GM12878 (cell line): ENCODE data around the gene TRIM8. TPM values are rescaled to one million over a fixed set of nuclear protein-coding genes. Genes with fewer than 3 reads are reported as not detected.

Source experiments
- ATAC-seq: fragments of 200-7000 bp; cut with Tn5 transposase; 3 replicates; pipeline ENCODE4 v1.9.1; 2020; ENCODE audit warnings: mild to moderate bottlenecking, moderate library complexity
- BruUV-seq: library from RNA; stranded (reverse); fragments of 400-500 nt; replicated peaks from 2 replicates; lab custom pipeline; 2021; lab: Mats Ljungman, UMichigan
- CTCF ChIA-PET: fragments of 300-600 bp; sonication (Branson Sonifier 250); formaldehyde crosslinking; extraction: SDS; loops from one replicate; lab custom pipeline; 2021; ENCODE audit warnings: inconsistent platforms; lab: Yijun Ruan, JAX
- POLR2A ChIA-PET: fragments of 350-600 bp; formaldehyde crosslinking; extraction: SDS; loops from one replicate; lab custom pipeline; 2021; ENCODE audit warnings: inconsistent platforms; lab: Charles Lee
- RAD21 ChIA-PET: fragments of 300-600 bp; sonication (Branson Sonifier 250); formaldehyde crosslinking; loops from one replicate; lab custom pipeline; 2023; ENCODE audit warnings: antibody characterized with exemption; ENCODE audit not compliant: unreplicated experiment; lab: Charles Lee
- SMC1A ChIA-PET: fragments of 300-600 bp; sonication (Branson Sonifier 250); formaldehyde crosslinking; loops from one replicate; lab custom pipeline; 2023; ENCODE audit not compliant: unreplicated experiment, uncharacterized antibody; lab: Charles Lee
- DNase-seq: peaks from one replicate; pipeline ENCODE4 v3.0.0-alpha.2; 2011; ENCODE audit warnings: low read depth, low spot score
- FAIRE-seq: peaks from 3 replicates; lab custom pipeline; 2011; peaks lifted over from hg19 to GRCh38; lab: Jason Lieb, UNC
- H2AFZ ChIP-seq: 2 replicates; pipeline ENCODE4 v1.6.0; 2011; ENCODE audit warnings: low read depth, low read length, control low read depth; ENCODE audit not compliant: control insufficient read depth
- H3K27ac ChIP-seq: 2 replicates; pipeline ENCODE4 v1.5.1; 2011; ENCODE audit warnings: control low read depth; ENCODE audit not compliant: control insufficient read depth, insufficient read depth
- H3K27me3 ChIP-seq, 2 experiments: replicated peaks in 1 of 2; 2 replicates each; pipeline versions ENCODE4 v1.6.0 to v1.6.1; 2011; ENCODE audit warnings: low read length in 1 of 2; ENCODE audit not compliant: control insufficient read depth in 2 of 2, insufficient read depth in 2 of 2
- H3K36me3 ChIP-seq, 2 experiments: 2 replicates each; pipeline ENCODE4 v1.5.1; 2011; ENCODE audit warnings: low read length in 1 of 2; ENCODE audit not compliant: control insufficient read depth in 2 of 2, insufficient read depth in 2 of 2
- H3K4me1 ChIP-seq: 2 replicates; pipeline ENCODE4 v1.6.1; 2011; ENCODE audit warnings: mild to moderate bottlenecking, low read length, moderate library complexity, mixed read lengths; ENCODE audit not compliant: control insufficient read depth, insufficient read depth
- H3K4me2 ChIP-seq: 2 replicates; pipeline ENCODE4 v1.6.0; 2011; ENCODE audit warnings: control low read depth; ENCODE audit not compliant: control insufficient read depth, insufficient read depth
- H3K4me3 ChIP-seq: fragments of 200-600 bp; sonication (generic); 2 replicates; pipeline ENCODE4 v1.5.1; 2016
- H3K79me2 ChIP-seq: 2 replicates; pipeline ENCODE4 v1.6.0; 2011; ENCODE audit warnings: low read length; ENCODE audit not compliant: control insufficient read depth, insufficient read depth
- H3K9ac ChIP-seq: 2 replicates; pipeline ENCODE4 v1.8.0; 2011; ENCODE audit warnings: low read length, control low read depth, mixed read lengths; ENCODE audit not compliant: control insufficient read depth, insufficient read depth
- H3K9me3 ChIP-seq: replicated peaks from 3 replicates; pipeline ENCODE4 v1.5.1; 2011; ENCODE audit warnings: mild to moderate bottlenecking, low read length; ENCODE audit not compliant: control insufficient read depth, insufficient read depth
- H4K20me1 ChIP-seq: 2 replicates; pipeline ENCODE4 v1.6.0; 2011; ENCODE audit not compliant: control insufficient read depth, insufficient read depth
- CBX3 ChIP-seq: fragments of 200-600 bp; sonication (generic); IDR thresholded peaks from 2 replicates; pipeline ENCODE4 v1.6.1; 2016; ENCODE audit warnings: low read depth, borderline replicate concordance
- E2F4 ChIP-seq: IDR thresholded peaks from 2 replicates; pipeline ENCODE4 v1.6.1; 2012; ENCODE audit warnings: low read depth, low read length, improper control_type of control experiment
- HDGF ChIP-seq: fragments of 450-650 bp; IDR thresholded peaks from 2 replicates; pipeline ENCODE4 v1.6.1; 2016; ENCODE audit warnings: antibody characterized with exemption
- LARP7 ChIP-seq: fragments of 450-650 bp; IDR thresholded peaks from 2 replicates; pipeline ENCODE4 v1.6.1; 2017; ENCODE audit warnings: mild to moderate bottlenecking
- MXI1 ChIP-seq: fragments of 150-350 bp; IDR thresholded peaks from 2 replicates; pipeline ENCODE4 v1.6.1; 2011; ENCODE audit warnings: low read depth, mild to moderate bottlenecking, inconsistent platforms, low read length, improper control_type of control experiment
- NR2C1 ChIP-seq: fragments of 450-650 bp; IDR thresholded peaks from 2 replicates; pipeline ENCODE4 v1.6.1; 2017; ENCODE audit warnings: antibody characterized with exemption, mild to moderate bottlenecking, moderate library complexity
- PAX8 ChIP-seq: fragments of 450-650 bp; IDR thresholded peaks from 2 replicates; pipeline ENCODE4 v1.6.1; 2017; ENCODE audit warnings: mild to moderate bottlenecking, moderate library complexity
- POLR2AphosphoS5 ChIP-seq: IDR thresholded peaks from 2 replicates; pipeline ENCODE4 v1.6.1; 2011; ENCODE audit warnings: mild to moderate bottlenecking, low read length, inconsistent platforms
- RBBP5 ChIP-seq: fragments of 200-600 bp; sonication (generic); conservative IDR thresholded peaks from 2 replicates; pipeline ENCODE4 v1.6.1; 2016
- SUZ12 ChIP-seq: fragments of 200-600 bp; sonication (generic); IDR thresholded peaks from one replicate; pipeline ENCODE4 v1.6.1; 2018; ENCODE audit warnings: antibody characterized with exemption, mild to moderate bottlenecking; ENCODE audit not compliant: unreplicated experiment
- TAF1 ChIP-seq: IDR thresholded peaks from 2 replicates; pipeline ENCODE4 v1.6.1; 2011; ENCODE audit warnings: mild to moderate bottlenecking, low read depth, low read length, borderline replicate concordance
- WRNIP1 ChIP-seq: IDR thresholded peaks from 2 replicates; pipeline ENCODE4 v1.6.1; 2011; ENCODE audit warnings: low read depth, low read length, improper control_type of control experiment, borderline replicate concordance
- ZBTB33 ChIP-seq: fragments of 450-650 bp; IDR thresholded peaks from 2 replicates; pipeline ENCODE4 v1.6.1; 2017; ENCODE audit warnings: mild to moderate bottlenecking
- WGBS: methylation state at CpG from one replicate; pipeline ENCODE4 v1.1.6; 2016; ENCODE audit warnings: low lambda C conversion rate; ENCODE audit not compliant: insufficient replicate concordance, insufficient coverage; ENCODE audit errors: missing lambda C conversion rate; 5-methylcytosine and 5-hydroxymethylcytosine counted together
- in situ Hi-C: fragments of 300-500 bp; cut with MboI; formaldehyde crosslinking; loops from 9 replicates; pipeline ENCODE4 v1.14.3; 2018; ENCODE audit warnings: mixed read lengths
- intact Hi-C: fragments of 100-400 bp; cut with micrococcal nuclease; formaldehyde crosslinking; loops from one replicate; pipeline ENCODE4 v1.14.2; 2022; ENCODE audit not compliant: unreplicated experiment
- polyA plus RNA-seq, 11 experiments: library from polyadenylated mRNA; depleted of rRNA in 4 of 11; unstranded in 6 of 11; stranded (reverse) in 5 of 11; fragments of >200 nt; fragmentation: Nextera tagmentation in 4 of 11; fragmentation: Illumina TruSeq in 1 of 11; extraction: Ambion mirVana in 4 of 11; extraction: Trizol in 1 of 11; gene quantifications; 1 replicate in 1 of 11; 2 replicates in 10 of 11; pipeline versions ENCODE4 v1.2.1 to v1.2.3, GENCODE V29; 2011 to 2016; ENCODE audit warnings: inconsistent platforms in 2 of 11, missing spikeins in 2 of 11, low read depth in 1 of 11
- total RNA-seq, 4 experiments: library from RNA; depleted of rRNA in 3 of 4; stranded (reverse); fragments of >200 nt in 3 of 4; fragmentation: Illumina TruSeq in 1 of 4; extraction: Trizol in 1 of 4; gene quantifications; 2 replicates each; pipeline versions ENCODE4 v1.2.1 to v1.2.3, GENCODE V29; 2013 to 2021
- TF ChIP-seq, protein P1 (sequence below): fragments of 450-650 bp; IDR thresholded peaks from 2 replicates; pipeline ENCODE4 v1.6.1; 2017; ENCODE audit warnings: borderline replicate concordance

The TRIM8 gene
- total and polyA plus RNA-seq, 10 of the 15 experiments (the other 5 are each of a cell fraction or from before 2014, with no cell fraction given) = 7.9 to 53.2 (median 24.6) TPM

DNA sequence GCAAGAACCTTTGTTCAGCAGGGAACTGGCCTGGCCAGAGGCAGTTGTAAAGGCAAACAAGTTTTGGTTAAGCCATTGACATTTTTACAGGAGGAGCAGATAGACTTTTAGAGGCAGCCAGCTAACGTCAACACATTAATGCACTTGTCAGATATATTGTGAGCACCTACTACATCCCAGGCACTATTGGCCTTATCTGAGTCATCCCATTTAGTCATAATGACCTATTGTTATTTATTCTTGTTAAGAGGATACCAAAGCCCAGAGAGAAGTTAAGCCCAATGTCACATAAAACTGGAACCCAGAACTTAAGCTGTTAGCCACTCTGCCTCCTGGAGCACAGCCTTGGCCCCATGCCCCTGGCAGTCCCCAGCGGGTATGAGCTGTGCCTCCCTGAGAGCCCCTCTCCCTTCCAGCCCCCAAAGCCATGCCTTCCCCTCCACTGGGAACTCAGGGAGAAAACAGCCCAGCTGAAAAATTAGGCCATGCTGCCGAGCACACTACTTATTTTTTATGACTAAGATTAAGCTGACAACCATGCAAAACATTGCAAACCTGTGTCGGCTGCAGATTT lies 32.7 kb upstream of the TRIM8 start:
- H2AFZ ChIP-seq = no peak overlapping the region
- FAIRE-seq (no peak), DNase-seq (no peak), ATAC-seq (no peak)
- H3K36me3 ChIP-seq = no peaks in the 10 kb centered on the region; a peak in 1 of 4 replicates
- TF ChIP-seq HDGF = no peak
- no peak for TF ChIP-seq NR2C1
- in situ Hi-C loops = no loop called here
- no peak overlapping the region for H3K4me2 ChIP-seq
- ChIA-PET RAD21 (interaction anchor here (0.9 kb wide), 1 partner anchor 20 kb away, joined by 3 read pairs; no protein-coding TSS in a partner anchor), POLR2A (interaction anchor here (0.6 to 1.5 kb wide), 3 partner anchors 33 to 699 kb away, joined by 3 read pairs; partner anchors contain the start of gene TRIM8), SMC1A (interaction anchor here (0.6 to 1.5 kb wide), 4 partner anchors 9 to 55 kb away, joined by 3 read pairs; no protein-coding TSS in a partner anchor), CTCF (interaction anchor here (1.0 kb wide), 1 partner anchor 21 kb away, joined by 3 read pairs; no protein-coding TSS in a partner anchor)
- BruUV-seq = no TSS peak
- 85% methylated on average over 4 of the region's 4 CpGs for whole genome bisulfite sequencing
- H3K9me3 ChIP-seq = no peaks in the 10 kb centered on the region
- H3K27ac ChIP-seq = no peak overlapping the region
- H3K79me2 ChIP-seq = no peaks in the 10 kb centered on the region
- intact Hi-C loops = no loop called here
- peaks cover 8% of the 10 kb centered on the region for H3K4me1 ChIP-seq
- no peak overlapping the region for H3K4me3 ChIP-seq
- H4K20me1 ChIP-seq = 0 out of 2 replicates have a peak, but pooled peaks cover 2% of the 10 kb centered on the region
- no peak overlapping the region for H3K9ac ChIP-seq
- no peaks in the 10 kb centered on the region for H3K27me3 ChIP-seq

DNA sequence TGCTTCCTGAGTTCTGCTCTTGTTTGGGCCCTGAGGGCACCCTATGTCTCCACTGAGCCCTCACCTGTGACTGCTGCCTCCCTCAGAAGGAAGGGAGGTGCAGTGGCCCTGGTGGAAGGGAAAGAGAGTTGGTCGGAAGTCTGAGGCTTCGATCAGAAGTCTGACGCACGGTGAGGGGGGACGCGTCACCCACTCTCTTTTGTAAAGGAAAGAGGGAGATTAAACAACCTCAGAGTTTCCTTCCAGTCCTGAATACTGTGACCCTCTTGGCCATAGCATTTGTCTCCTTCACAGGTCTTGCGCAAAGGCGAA lies 31.4 kb upstream of the TRIM8 start:
- Histone ChIP-seq H3K36me3 (peaks cover 2 to 5% of the 10 kb centered on the region in 2 experiments; a peak in 3 of 4 replicates), H3K9ac (no peak overlapping the region), H3K79me2 (no peaks in the 10 kb centered on the region), H2AFZ (no peak overlapping the region), H3K27ac (no peak overlapping the region), H3K4me1 (peaks cover 8% of the 10 kb centered on the region), H3K27me3 (no peaks in the 10 kb centered on the region), H4K20me1 (0 out of 2 replicates have a peak, but pooled peaks cover 2% of the 10 kb centered on the region), H3K4me3 (no peak overlapping the region), H3K4me2 (no peak overlapping the region), H3K9me3 (no peaks in the 10 kb centered on the region)
- intact Hi-C loops (no loop called here), in situ Hi-C loops (no loop called here)
- WGBS = 90% methylated on average over 8 of the region's 8 CpGs
- CTCF ChIA-PET = interaction anchor here (1.4 kb wide), 1 partner anchor 29 kb away, joined by 4 read pairs; no protein-coding TSS in a partner anchor
- no TSS peak for BruUV-seq
- SMC1A ChIA-PET = interaction anchor here (1.0 to 1.6 kb wide), 2 partner anchors 13 to 31 kb away, joined by 3 read pairs; no protein-coding TSS in a partner anchor
- FAIRE-seq = no peak
- POLR2A ChIA-PET = no interaction called here
- RAD21 ChIA-PET = no interaction called here
- DNase-seq = no peak
- no peak for ATAC-seq
- TF ChIP-seq CBX3 = no peak
- no peak for TF ChIP-seq E2F4
- TF ChIP-seq, protein P1, sequence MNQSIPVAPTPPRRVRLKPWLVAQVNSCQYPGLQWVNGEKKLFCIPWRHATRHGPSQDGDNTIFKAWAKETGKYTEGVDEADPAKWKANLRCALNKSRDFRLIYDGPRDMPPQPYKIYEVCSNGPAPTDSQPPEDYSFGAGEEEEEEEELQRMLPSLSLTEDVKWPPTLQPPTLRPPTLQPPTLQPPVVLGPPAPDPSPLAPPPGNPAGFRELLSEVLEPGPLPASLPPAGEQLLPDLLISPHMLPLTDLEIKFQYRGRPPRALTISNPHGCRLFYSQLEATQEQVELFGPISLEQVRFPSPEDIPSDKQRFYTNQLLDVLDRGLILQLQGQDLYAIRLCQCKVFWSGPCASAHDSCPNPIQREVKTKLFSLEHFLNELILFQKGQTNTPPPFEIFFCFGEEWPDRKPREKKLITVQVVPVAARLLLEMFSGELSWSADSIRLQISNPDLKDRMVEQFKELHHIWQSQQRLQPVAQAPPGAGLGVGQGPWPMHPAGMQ = no peak
- no peak for TF ChIP-seq RBBP5
- TF ChIP-seq POLR2AphosphoS5 = no peak
- no peak for TF ChIP-seq TAF1
- TF ChIP-seq PAX8 = no peak
- TF ChIP-seq WRNIP1 = no peak
- TF ChIP-seq MXI1 = no peak
- TF ChIP-seq SUZ12 = no peak
- TF ChIP-seq LARP7 = no peak
- TF ChIP-seq ZBTB33 = no peak
